ENCODE measurements around the gene TRIM52.

DNA sequence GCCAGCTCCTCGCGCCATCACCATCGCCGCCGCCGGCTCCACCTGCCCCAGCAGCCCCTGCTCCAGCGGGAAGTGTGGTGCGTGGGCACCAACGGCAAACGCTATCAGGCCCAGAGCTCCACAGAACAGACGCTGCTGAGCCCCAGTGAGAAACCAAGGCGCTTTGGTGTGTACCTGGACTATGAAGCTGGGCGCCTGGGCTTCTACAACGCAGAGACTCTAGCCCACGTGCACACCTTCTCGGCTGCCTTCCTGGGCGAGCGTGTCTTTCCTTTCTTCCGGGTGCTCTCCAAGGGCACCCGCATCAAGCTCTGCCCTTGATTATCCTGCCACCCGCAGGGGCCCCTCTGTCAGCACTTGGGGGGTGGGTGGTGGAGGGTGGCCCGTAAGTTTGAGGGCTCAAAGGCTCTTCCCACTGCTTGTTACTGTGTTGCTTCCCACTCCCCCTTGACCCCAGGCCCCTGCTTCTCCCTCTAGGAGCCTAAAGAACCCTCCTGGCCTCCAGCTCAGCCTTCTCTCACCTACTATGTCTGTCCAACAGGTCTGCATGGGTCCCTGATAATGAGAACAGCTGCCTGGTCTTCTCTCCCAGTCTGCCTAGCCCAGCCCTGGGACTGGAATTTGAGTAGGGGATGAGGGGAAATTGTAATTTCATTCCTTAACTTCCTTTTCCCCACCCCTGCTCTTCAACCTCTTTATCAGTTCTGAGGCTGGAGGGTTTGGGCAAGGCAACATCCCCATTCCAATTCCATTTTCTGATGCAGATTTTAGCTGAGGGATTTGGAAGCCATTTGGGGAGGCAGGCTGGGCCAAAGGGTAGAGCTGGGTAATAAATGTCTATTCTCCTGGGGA lies 26.3 kb downstream of the TRIM52 start:
- no peak for TF ChIP-seq POLR2A (IDR thresholded peaks at IDR 0.05)
- no peak for TF ChIP-seq CTCF (IDR thresholded peaks at IDR 0.05 in 8 of 11, conservative IDR thresholded peaks at IDR 0.05 in 3 of 11)
- peak; percentile 23 to 84 (median 66) for TF ChIP-seq POLR2AphosphoS5 (IDR thresholded peaks at IDR 0.05)
